ENCODE measurements around the gene CD1E. TPM values are rescaled to one million over a fixed set of nuclear protein-coding genes. Genes with fewer than 3 reads are reported as not detected.
A peak's percentile ranks its signal among the peaks of the same experiment; 100 is the strongest.

The CD1E gene
- total and polyA plus RNA-seq, 2 donors, result 154 to 964 TPM

DNA sequence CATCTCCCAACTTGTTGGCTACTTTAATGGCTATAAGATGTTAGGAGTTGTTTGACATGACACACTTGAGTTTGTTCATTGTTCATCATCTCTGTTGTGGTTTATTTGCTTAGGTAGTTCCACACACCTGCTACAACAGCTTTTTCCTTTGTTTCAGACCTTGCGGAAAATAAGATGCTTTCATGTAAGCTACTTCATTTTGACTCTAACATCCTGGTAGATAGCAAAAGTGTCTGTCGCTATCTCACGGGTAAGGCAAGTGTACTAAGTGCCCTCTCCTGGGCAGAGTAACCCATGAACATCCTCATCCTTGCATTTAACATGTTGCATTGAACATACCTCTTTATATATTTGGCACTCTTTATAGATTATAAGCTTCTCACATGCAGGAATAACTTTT, 47.2 kb downstream of the CD1E start:
- Histone ChIP-seq H3K36me3 (ENCODE audit: control insufficient read depth in 2 of 2, insufficient read depth in 2 of 2, low read length in 1 of 2) (no peaks in the 10 kb centered on the region), H3K9me3 (ENCODE audit: control insufficient read depth in 2 of 2, insufficient read depth in 1 of 2, low read length in 1 of 2) (no peaks in the 10 kb centered on the region), H3K4me3 (ENCODE audit: low read length in 2 of 2) (peak overlapping the region; percentile 12 to 35), H3K27me3 (ENCODE audit: control insufficient read depth in 2 of 2, insufficient read depth in 1 of 2, low read length in 1 of 2) (no peaks in the 10 kb centered on the region), H3K4me1 (ENCODE audit: control insufficient read depth in 2 of 2, insufficient read depth in 2 of 2, low read length in 2 of 2) (peaks cover 18 to 31% of the 10 kb centered on the region in 2 donors), H3K27ac (ENCODE audit: low read depth in 1 of 2, low read length in 1 of 2) (peak overlapping the region in 1 of 2 donors; percentile 92)
- whole genome bisulfite sequencing, result 6% methylated on average over 3 of the region's 3 CpGs
- peak in 8 of 9 donors; percentile 68 to 96 (median 88) for DNase-seq (ENCODE audit: low read depth in 6 of 9, low spot score in 9 of 9)

DNA sequence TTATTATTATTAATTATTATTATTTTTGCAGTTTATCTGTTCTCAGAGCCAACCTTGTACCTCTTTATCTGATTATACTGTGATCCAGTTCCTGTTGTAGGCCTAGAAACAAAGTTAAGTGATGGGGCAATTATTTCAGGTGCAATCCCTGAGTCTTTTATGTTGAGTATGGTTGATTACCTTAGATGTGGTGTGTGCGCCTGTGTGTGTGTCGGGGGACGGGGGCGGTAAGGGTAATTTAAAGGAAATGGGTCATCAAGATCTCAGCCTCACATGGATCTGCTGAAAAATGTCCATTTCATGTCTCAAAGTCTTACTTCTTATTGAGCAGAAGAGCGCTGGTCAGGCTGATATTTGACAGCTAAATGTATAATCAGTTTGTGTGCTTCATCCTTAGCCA, 53.4 kb downstream of the CD1E start:
- no peak overlapping the region for H3K27ac ChIP-seq (ENCODE audit: low read depth in 1 of 2, low read length in 1 of 2)
- WGBS, result 17% methylated on average over 5 of the region's 5 CpGs
- no peaks in the 10 kb centered on the region for H3K36me3 ChIP-seq (ENCODE audit: control insufficient read depth in 2 of 2, insufficient read depth in 2 of 2, low read length in 1 of 2)

More for the DNA sequence above, 53.4 kb downstream of the CD1E start:
- H3K27me3 ChIP-seq (ENCODE audit: control insufficient read depth in 2 of 2, insufficient read depth in 1 of 2, low read length in 1 of 2), result no peaks in the 10 kb centered on the region
- H3K9me3 ChIP-seq (ENCODE audit: control insufficient read depth in 2 of 2, insufficient read depth in 1 of 2, low read length in 1 of 2), result no peaks in the 10 kb centered on the region
- no peak overlapping the region for H3K4me3 ChIP-seq (ENCODE audit: low read length in 2 of 2)
- DNase-seq (ENCODE audit: low read depth in 6 of 9, low spot score in 9 of 9), result peak in 3 of 9 donors; percentile 68 to 82 (median 73)
- H3K4me1 ChIP-seq (ENCODE audit: control insufficient read depth in 2 of 2, insufficient read depth in 2 of 2, low read length in 2 of 2), result peaks cover 18 to 24% of the 10 kb centered on the region in 2 donors

Other genes starting within 250 kb of the CD1E start
- gene CD1D, start 173.0 kb upstream of the CD1E start, total RNA-seq, result 33.5 TPM
- 15.0 TPM for gene CD1D, start 173.0 kb upstream of the CD1E start, polyA plus RNA-seq
- 193 TPM for gene CD1A, start 99.5 kb upstream of the CD1E start, total RNA-seq
- gene CD1A, start 99.5 kb upstream of the CD1E start, polyA plus RNA-seq, result 7.4 TPM
- 253 TPM for gene CD1C, start 64.0 kb upstream of the CD1E start, total RNA-seq
- gene CD1C, start 64.0 kb upstream of the CD1E start, polyA plus RNA-seq, result 27.2 TPM
- gene CD1B, start 22.4 kb upstream of the CD1E start, total RNA-seq, result 456 TPM
- 44.2 TPM for gene CD1B, start 22.4 kb upstream of the CD1E start, polyA plus RNA-seq
- gene OR10T2, start 45.6 kb downstream of the CD1E start, total RNA-seq, result 1.2 TPM
- 0.02 TPM for gene OR10T2, start 45.6 kb downstream of the CD1E start, polyA plus RNA-seq
- 0.05 TPM for gene OR10K2, start 72.3 kb downstream of the CD1E start, total RNA-seq
- gene OR10K2, start 72.3 kb downstream of the CD1E start, polyA plus RNA-seq, result 0.02 TPM
- gene OR10K1, start 107.9 kb downstream of the CD1E start, total RNA-seq, result not detected
- 0.05 TPM for gene OR10K1, start 107.9 kb downstream of the CD1E start, polyA plus RNA-seq
- gene OR10R2, start 118.3 kb downstream of the CD1E start, total RNA-seq, result not detected
- gene OR10R2, start 118.3 kb downstream of the CD1E start, polyA plus RNA-seq, result 0.39 TPM
- not detected for gene OR6Y1, start 200.5 kb downstream of the CD1E start, total RNA-seq
- not detected for gene OR6Y1, start 200.5 kb downstream of the CD1E start, polyA plus RNA-seq
- gene OR6P1, start 216.7 kb downstream of the CD1E start, total RNA-seq, result not detected
- not detected for gene OR6P1, start 216.7 kb downstream of the CD1E start, polyA plus RNA-seq
- not detected for gene OR10X1, start 226.0 kb downstream of the CD1E start, total RNA-seq
- not detected for gene OR10X1, start 226.0 kb downstream of the CD1E start, polyA plus RNA-seq